Endothelial cell of umbilical vein (primary cell): ENCODE data around the gene DIS3L2.

Source experiments
- CTCF ChIP-seq, 2 donors: IDR thresholded peaks; 1 replicate in 1 of 2; 2 replicates in 1 of 2; pipeline ENCODE4 v1.5.1; 2011; ENCODE audit warnings: low read length in 2 of 2, mild to moderate bottlenecking in 2 of 2, moderate library complexity in 2 of 2, control low read depth in 1 of 2, inconsistent platforms in 1 of 2, low read depth in 1 of 2; ENCODE audit not compliant: insufficient read depth in 1 of 2; ENCODE audit errors: extremely low read depth in 1 of 2
- EZH2 ChIP-seq: IDR thresholded peaks from 2 replicates; pipeline ENCODE4 v1.6.1; 2012; ENCODE audit warnings: borderline replicate concordance, low read depth, mild to moderate bottlenecking, moderate library complexity, low read length, inconsistent platforms; ENCODE audit not compliant: severe bottlenecking
- FOS ChIP-seq: IDR thresholded peaks from 2 replicates; pipeline ENCODE4 v1.6.1; 2011; ENCODE audit warnings: mild to moderate bottlenecking, low read length, moderate library complexity, borderline replicate concordance; ENCODE audit not compliant: insufficient read depth
- GATA2 ChIP-seq: IDR thresholded peaks from 2 replicates; pipeline ENCODE4 v1.7.0; 2011; ENCODE audit warnings: low read depth, mild to moderate bottlenecking, moderate library complexity, mixed read lengths, low read length; ENCODE audit not compliant: insufficient read length, insufficient read depth
- JUN ChIP-seq: IDR thresholded peaks from 2 replicates; pipeline ENCODE4 v1.6.1; 2011; ENCODE audit warnings: borderline replicate concordance, low read depth; ENCODE audit not compliant: insufficient read length, insufficient read depth
- MYC ChIP-seq: IDR thresholded peaks from one replicate; pipeline ENCODE4 v1.6.1; 2011; ENCODE audit warnings: mild to moderate bottlenecking, low read depth, low read length
- POLR2A ChIP-seq: IDR thresholded peaks from 2 replicates; pipeline ENCODE4 v1.6.1; 2012; ENCODE audit warnings: low read depth, mild to moderate bottlenecking, control low read depth, low read length
- POLR2AphosphoS5 ChIP-seq: IDR thresholded peaks from 2 replicates; pipeline ENCODE4 v1.6.1; 2012; ENCODE audit warnings: low read depth, mild to moderate bottlenecking, control low read depth, low read length, moderate library complexity; ENCODE audit not compliant: insufficient read depth

GRCh38 chr2:232097758-232098157, 136.2 kb downstream of the DIS3L2 start:
- TF ChIP-seq CTCF (IDR thresholded peaks at IDR 0.05; ENCODE audit: extremely low read depth in 1 of 2, insufficient read depth in 1 of 2, low read depth in 1 of 2, low read length in 2 of 2) (no peak), EZH2 (no peak), POLR2A (no peak), POLR2AphosphoS5 (no peak), MYC (no peak), JUN (no peak), GATA2 (no peak), FOS (no peak)
